H9 (cell line): ENCODE measurements around the gene BCAT1. TPM values are rescaled to one million over a fixed set of nuclear protein-coding genes. Genes with fewer than 3 reads are reported as not detected.

Experiments used
- DNase-seq: peaks from one replicate; pipeline ENCODE4 v3.0.0-alpha.2; 2017
- H2AFZ ChIP-seq: one replicate; pipeline ENCODE4 v1.6.1; 2013; ENCODE audit warnings: mild to moderate bottlenecking, low read length, control low read depth, moderate library complexity
- H2AK5ac ChIP-seq: 2 replicates; pipeline ENCODE4 v1.6.1; 2013; ENCODE audit warnings: low read length, control low read depth, mixed read lengths; ENCODE audit not compliant: insufficient read length
- H2BK120ac ChIP-seq: one replicate; pipeline ENCODE4 v1.6.1; 2013; ENCODE audit warnings: low read depth, mild to moderate bottlenecking, low read length, control low read depth, inconsistent platforms; ENCODE audit not compliant: poor library complexity, severe bottlenecking
- H2BK12ac ChIP-seq: 2 replicates; pipeline ENCODE4 v1.6.1; 2013; ENCODE audit warnings: low read length, control low read depth, mixed read lengths, low read depth; ENCODE audit not compliant: insufficient read length
- H2BK15ac ChIP-seq: 2 replicates; pipeline ENCODE4 v1.6.1; 2013; ENCODE audit warnings: low read depth, low read length, control low read depth
- H2BK20ac ChIP-seq: one replicate; pipeline ENCODE4 v1.6.1; 2013; ENCODE audit warnings: low read depth, mild to moderate bottlenecking, low read length, control low read depth, inconsistent platforms; ENCODE audit not compliant: poor library complexity, severe bottlenecking
- H2BK5ac ChIP-seq: 2 replicates; pipeline ENCODE4 v1.6.1; 2013; ENCODE audit warnings: low read length, control low read depth, mixed read lengths; ENCODE audit not compliant: insufficient read length
- H3K14ac ChIP-seq: 2 replicates; pipeline ENCODE4 v1.6.1; 2013; ENCODE audit warnings: low read length, control low read depth; ENCODE audit not compliant: insufficient read depth
- H3K18ac ChIP-seq: 2 replicates; pipeline ENCODE4 v1.6.1; 2013; ENCODE audit warnings: low read depth, mild to moderate bottlenecking, mixed read lengths, low read length, control low read depth; ENCODE audit not compliant: insufficient read length
- H3K23ac ChIP-seq: 2 replicates; pipeline ENCODE4 v1.6.1; 2013; ENCODE audit warnings: low read length, control low read depth, mixed read lengths, low read depth; ENCODE audit not compliant: insufficient read length
- H3K23me2 ChIP-seq: 2 replicates; pipeline ENCODE4 v1.6.1; 2013; ENCODE audit warnings: low read depth, mild to moderate bottlenecking, mixed read lengths, low read length, control low read depth; ENCODE audit not compliant: insufficient read length, poor library complexity, severe bottlenecking
- H3K27ac ChIP-seq: 2 replicates; pipeline ENCODE4 v1.5.1; 2013; ENCODE audit warnings: low read length, control low read depth, mixed read lengths, low read depth; ENCODE audit not compliant: insufficient read length
- H3K27me3 ChIP-seq: 2 replicates; pipeline ENCODE4 v1.6.1; 2013; ENCODE audit warnings: low read length, control low read depth, inconsistent platforms; ENCODE audit not compliant: insufficient read depth
- H3K4ac ChIP-seq: 2 replicates; pipeline ENCODE4 v1.6.1; 2013; ENCODE audit warnings: low read depth, mild to moderate bottlenecking, control low read depth, inconsistent platforms, low read length, moderate library complexity
- H3K4me1 ChIP-seq: 2 replicates; pipeline ENCODE4 v1.6.1; 2013; ENCODE audit warnings: low read length, control low read depth, inconsistent platforms; ENCODE audit not compliant: insufficient read depth
- H3K4me2 ChIP-seq: 2 replicates; pipeline ENCODE4 v1.6.1; 2013; ENCODE audit warnings: low read length, control low read depth, mixed read lengths; ENCODE audit not compliant: insufficient read length, insufficient read depth
- H3K56ac ChIP-seq: 2 replicates; pipeline ENCODE4 v1.6.1; 2013; ENCODE audit warnings: low read depth, mild to moderate bottlenecking, mixed read lengths, low read length, control low read depth; ENCODE audit not compliant: insufficient read length
- H3K79me1 ChIP-seq: 2 replicates; pipeline ENCODE4 v1.6.1; 2013; ENCODE audit warnings: low read depth, mild to moderate bottlenecking, moderate library complexity, low read length, control low read depth, inconsistent platforms; ENCODE audit not compliant: insufficient read depth, poor library complexity, severe bottlenecking
- H3K79me2 ChIP-seq: 2 replicates; pipeline ENCODE4 v1.6.1; 2013; ENCODE audit warnings: low read length, control low read depth, inconsistent platforms; ENCODE audit not compliant: insufficient read depth
- H3K9ac ChIP-seq: 2 replicates; pipeline ENCODE4 v1.6.1; 2013; ENCODE audit warnings: low read length, control low read depth, mixed read lengths; ENCODE audit not compliant: insufficient read length; ENCODE audit errors: extremely low read depth
- H3K9me3 ChIP-seq: one replicate; pipeline ENCODE4 v1.6.1; 2013; ENCODE audit warnings: low read depth, low read length, inconsistent platforms; ENCODE audit not compliant: control insufficient read depth
- H3T11ph ChIP-seq: one replicate; pipeline ENCODE4 v1.6.1; 2013; ENCODE audit warnings: mild to moderate bottlenecking, low read length, control low read depth, inconsistent platforms
- H4K20me1 ChIP-seq: one replicate; pipeline ENCODE4 v1.6.1; 2013; ENCODE audit not compliant: control insufficient read depth, insufficient read length, insufficient read depth
- H4K5ac ChIP-seq: 2 replicates; pipeline ENCODE4 v1.6.1; 2013; ENCODE audit warnings: low read depth, mild to moderate bottlenecking, mixed read lengths, low read length, control low read depth; ENCODE audit not compliant: insufficient read length
- H4K8ac ChIP-seq: replicated peaks from 2 replicates; pipeline ENCODE4 v1.6.1; 2013; ENCODE audit warnings: low read length, control low read depth, mixed read lengths, low read depth; ENCODE audit not compliant: insufficient read length
- H4K91ac ChIP-seq: 2 replicates; pipeline ENCODE4 v1.6.1; 2013; ENCODE audit warnings: low read depth, mild to moderate bottlenecking, moderate library complexity, mixed read lengths, low read length, control low read depth; ENCODE audit not compliant: insufficient read length
- H3K27ac Mint-ChIP-seq, 3 experiments: 2 replicates in 2 of 3; 3 replicates in 1 of 3; pipeline ENCODE4 v1.8.0; 2020 to 2021; ENCODE audit warnings: mixed read lengths in 3 of 3, mild to moderate bottlenecking in 1 of 3, moderate library complexity in 1 of 3
- H3K27me3 Mint-ChIP-seq: 2 replicates; pipeline ENCODE4 v1.8.0; 2021; ENCODE audit warnings: low read depth, mild to moderate bottlenecking, moderate library complexity, mixed read lengths
- H3K36me3 Mint-ChIP-seq, 3 experiments: 2 replicates in 2 of 3; 3 replicates in 1 of 3; pipeline ENCODE4 v1.8.0; 2020 to 2021; ENCODE audit warnings: low read depth in 3 of 3, mixed read lengths in 3 of 3; ENCODE audit not compliant: insufficient read depth in 1 of 3
- H3K4me1 Mint-ChIP-seq, 2 experiments: 2 replicates each; pipeline ENCODE4 v1.8.0; 2020; ENCODE audit warnings: mixed read lengths in 2 of 2
- H3K4me3 Mint-ChIP-seq, 2 experiments: 2 replicates in 1 of 2; 3 replicates in 1 of 2; pipeline ENCODE4 v1.8.0; 2020 to 2021; ENCODE audit warnings: mild to moderate bottlenecking in 2 of 2, mixed read lengths in 2 of 2, moderate library complexity in 1 of 2
- H3K9me3 Mint-ChIP-seq, 2 experiments: 2 replicates in 1 of 2; 3 replicates in 1 of 2; pipeline ENCODE4 v1.8.0; 2020; ENCODE audit warnings: mild to moderate bottlenecking in 2 of 2, mixed read lengths in 2 of 2, moderate library complexity in 1 of 2
- WGBS: extraction: QIAGEN DNeasy Blood & Tissue Kit; methylation state at CpG from one replicate; pipeline ENCODE4 v1.1.7; 2013; ENCODE audit warnings: missing lambda C conversion rate, low lambda C conversion rate, mixed read lengths; ENCODE audit not compliant: insufficient read length; ENCODE audit errors: extremely low coverage; 5-methylcytosine and 5-hydroxymethylcytosine counted together
- total RNA-seq: library from RNA; stranded (reverse); gene quantifications from 2 replicates; pipeline ENCODE4 v1.2.1, GENCODE V29; 2021
- TF ChIP-seq, protein P1 (sequence below): fragments of 200-600 bp; sonication (generic); conservative IDR thresholded peaks from 3 replicates; pipeline ENCODE4 v1.8.0; 2021; ENCODE audit warnings: antibody characterized with exemption, mild to moderate bottlenecking

Gene BCAT1
- total RNA-seq, 1 experiment from 2014 or later = 244 TPM

DNA sequence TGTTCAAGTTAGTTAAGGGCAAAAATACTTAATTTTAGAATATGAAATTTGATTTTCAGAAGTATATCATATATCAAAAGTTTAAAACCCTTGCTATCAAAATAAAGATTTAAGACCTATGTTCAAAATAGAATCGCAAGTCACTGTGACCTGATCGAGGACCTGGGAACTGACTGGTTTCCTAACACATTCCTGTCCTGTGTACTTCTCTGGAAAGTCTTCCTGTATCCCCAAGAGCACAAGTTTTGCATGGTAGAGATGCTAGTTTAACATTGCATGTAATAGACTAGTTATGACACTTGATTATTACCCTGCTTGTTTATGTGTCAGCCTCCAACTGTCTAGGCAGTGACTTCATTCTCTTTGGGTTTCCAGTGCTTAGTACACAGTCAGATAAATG, 30.3 kb downstream of the BCAT1 start:
- no CpG with 5 or more reads among the region's 2 CpGs for WGBS
- Histone ChIP-seq H2AK5ac (no peak overlapping the region), H3K4ac (no peak overlapping the region), H4K8ac (no peak overlapping the region), H2BK20ac (no peak overlapping the region), H3K4me2 (no peak overlapping the region), H2BK15ac (no peak overlapping the region), H3K23ac (no peak overlapping the region), H4K20me1 (no peaks in the 10 kb centered on the region), H4K91ac (no peak overlapping the region), H3K4me1 (peaks cover 2% of the 10 kb centered on the region; the same call in 1 of the 2 replicates), H3K18ac (no peak overlapping the region), H2AFZ (no peak overlapping the region), H3K9ac (no peak overlapping the region), H3K23me2 (no peaks in the 10 kb centered on the region), H2BK120ac (no peak overlapping the region), H2BK5ac (no peak overlapping the region), H3K27me3 (no peaks in the 10 kb centered on the region), H3K79me1 (peaks cover 15% of the 10 kb centered on the region), H4K5ac (no peak overlapping the region), H3T11ph (no peak overlapping the region), H3K27ac (no peak overlapping the region), H3K56ac (no peak overlapping the region), H2BK12ac (no peak overlapping the region), H3K79me2 (peaks cover 42% of the 10 kb centered on the region), H3K14ac (no peak overlapping the region), H3K9me3 (no peaks in the 10 kb centered on the region)
- Mint-ChIP-seq H3K4me3 (no peak overlapping the region), H3K4me1 (peaks cover 23 to 29% of the 10 kb centered on the region in 2 experiments; a peak in 3 of 4 replicates), H3K36me3 (peaks cover 4 to 22% (median 10%) of the 10 kb centered on the region in 3 experiments; a peak in 5 of 7 replicates), H3K27me3 (no peaks in the 10 kb centered on the region), H3K27ac (no peak overlapping the region), H3K9me3 (no peaks in the 10 kb centered on the region)
- DNase-seq = no peak
- TF ChIP-seq, protein P1, sequence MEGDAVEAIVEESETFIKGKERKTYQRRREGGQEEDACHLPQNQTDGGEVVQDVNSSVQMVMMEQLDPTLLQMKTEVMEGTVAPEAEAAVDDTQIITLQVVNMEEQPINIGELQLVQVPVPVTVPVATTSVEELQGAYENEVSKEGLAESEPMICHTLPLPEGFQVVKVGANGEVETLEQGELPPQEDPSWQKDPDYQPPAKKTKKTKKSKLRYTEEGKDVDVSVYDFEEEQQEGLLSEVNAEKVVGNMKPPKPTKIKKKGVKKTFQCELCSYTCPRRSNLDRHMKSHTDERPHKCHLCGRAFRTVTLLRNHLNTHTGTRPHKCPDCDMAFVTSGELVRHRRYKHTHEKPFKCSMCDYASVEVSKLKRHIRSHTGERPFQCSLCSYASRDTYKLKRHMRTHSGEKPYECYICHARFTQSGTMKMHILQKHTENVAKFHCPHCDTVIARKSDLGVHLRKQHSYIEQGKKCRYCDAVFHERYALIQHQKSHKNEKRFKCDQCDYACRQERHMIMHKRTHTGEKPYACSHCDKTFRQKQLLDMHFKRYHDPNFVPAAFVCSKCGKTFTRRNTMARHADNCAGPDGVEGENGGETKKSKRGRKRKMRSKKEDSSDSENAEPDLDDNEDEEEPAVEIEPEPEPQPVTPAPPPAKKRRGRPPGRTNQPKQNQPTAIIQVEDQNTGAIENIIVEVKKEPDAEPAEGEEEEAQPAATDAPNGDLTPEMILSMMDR = no peak
